Measurements from ENCODE around the gene ATP1A3.

Gene ATP1A3

DNA sequence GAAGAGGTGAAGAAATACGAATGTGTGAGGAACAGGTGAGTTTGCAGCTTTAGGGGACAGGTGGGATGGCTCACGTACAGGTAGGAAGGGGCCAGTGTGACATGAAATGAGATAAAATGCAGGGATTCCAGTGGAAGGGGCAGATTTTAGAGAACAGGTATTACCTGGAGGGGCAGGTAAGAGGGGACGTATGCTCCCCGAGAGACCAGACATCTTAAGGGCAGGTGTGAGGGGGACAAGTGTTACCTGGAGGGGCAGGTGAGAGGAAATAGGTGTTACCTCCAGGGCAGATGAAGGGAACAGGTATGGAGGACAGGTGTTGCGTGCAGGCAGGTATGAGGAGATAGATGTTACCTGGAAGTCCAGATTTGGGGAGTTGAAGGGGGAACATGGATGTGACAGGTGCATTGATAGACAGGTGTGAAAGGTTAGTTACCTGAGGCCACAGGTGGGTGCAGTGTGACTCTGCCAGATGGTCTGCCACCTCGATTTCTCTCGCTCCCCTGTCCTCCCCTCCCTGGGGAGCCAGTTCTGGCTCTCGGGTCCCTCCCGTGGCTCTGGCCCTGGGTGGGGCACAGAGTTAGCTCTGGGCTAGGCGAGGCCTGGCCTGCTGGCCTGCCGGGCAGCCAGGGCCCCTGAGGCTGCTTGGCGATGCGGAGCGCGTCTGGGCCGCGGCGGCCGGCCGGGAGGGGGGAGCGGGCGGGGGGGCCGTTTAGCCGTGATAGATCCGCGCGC lies 67.8 kb downstream of the ATP1A3 start:
- no peak for TF ChIP-seq SIN3A (IDR thresholded peaks at IDR 0.05; ENCODE audit: borderline replicate concordance, insufficient read depth, low read length)
- TF ChIP-seq, protein P1, sequence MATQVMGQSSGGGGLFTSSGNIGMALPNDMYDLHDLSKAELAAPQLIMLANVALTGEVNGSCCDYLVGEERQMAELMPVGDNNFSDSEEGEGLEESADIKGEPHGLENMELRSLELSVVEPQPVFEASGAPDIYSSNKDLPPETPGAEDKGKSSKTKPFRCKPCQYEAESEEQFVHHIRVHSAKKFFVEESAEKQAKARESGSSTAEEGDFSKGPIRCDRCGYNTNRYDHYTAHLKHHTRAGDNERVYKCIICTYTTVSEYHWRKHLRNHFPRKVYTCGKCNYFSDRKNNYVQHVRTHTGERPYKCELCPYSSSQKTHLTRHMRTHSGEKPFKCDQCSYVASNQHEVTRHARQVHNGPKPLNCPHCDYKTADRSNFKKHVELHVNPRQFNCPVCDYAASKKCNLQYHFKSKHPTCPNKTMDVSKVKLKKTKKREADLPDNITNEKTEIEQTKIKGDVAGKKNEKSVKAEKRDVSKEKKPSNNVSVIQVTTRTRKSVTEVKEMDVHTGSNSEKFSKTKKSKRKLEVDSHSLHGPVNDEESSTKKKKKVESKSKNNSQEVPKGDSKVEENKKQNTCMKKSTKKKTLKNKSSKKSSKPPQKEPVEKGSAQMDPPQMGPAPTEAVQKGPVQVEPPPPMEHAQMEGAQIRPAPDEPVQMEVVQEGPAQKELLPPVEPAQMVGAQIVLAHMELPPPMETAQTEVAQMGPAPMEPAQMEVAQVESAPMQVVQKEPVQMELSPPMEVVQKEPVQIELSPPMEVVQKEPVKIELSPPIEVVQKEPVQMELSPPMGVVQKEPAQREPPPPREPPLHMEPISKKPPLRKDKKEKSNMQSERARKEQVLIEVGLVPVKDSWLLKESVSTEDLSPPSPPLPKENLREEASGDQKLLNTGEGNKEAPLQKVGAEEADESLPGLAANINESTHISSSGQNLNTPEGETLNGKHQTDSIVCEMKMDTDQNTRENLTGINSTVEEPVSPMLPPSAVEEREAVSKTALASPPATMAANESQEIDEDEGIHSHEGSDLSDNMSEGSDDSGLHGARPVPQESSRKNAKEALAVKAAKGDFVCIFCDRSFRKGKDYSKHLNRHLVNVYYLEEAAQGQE (IDR thresholded peaks at IDR 0.05; ENCODE audit: insufficient read depth in 1 of 2, low read depth in 2 of 2, low read length in 2 of 2): no peak
- TF ChIP-seq TAF1 (IDR thresholded peaks at IDR 0.05; ENCODE audit: borderline replicate concordance, insufficient read depth, low read length): no peak
- TF ChIP-seq POLR2AphosphoS5 (IDR thresholded peaks at IDR 0.05; ENCODE audit: low read depth, low read length): no peak
- TF ChIP-seq FOXP2 (optimal IDR thresholded peaks at IDR 0.05; ENCODE audit: borderline replicate concordance, extremely low read depth, extremely low read length, insufficient read depth): no peak

DNA sequence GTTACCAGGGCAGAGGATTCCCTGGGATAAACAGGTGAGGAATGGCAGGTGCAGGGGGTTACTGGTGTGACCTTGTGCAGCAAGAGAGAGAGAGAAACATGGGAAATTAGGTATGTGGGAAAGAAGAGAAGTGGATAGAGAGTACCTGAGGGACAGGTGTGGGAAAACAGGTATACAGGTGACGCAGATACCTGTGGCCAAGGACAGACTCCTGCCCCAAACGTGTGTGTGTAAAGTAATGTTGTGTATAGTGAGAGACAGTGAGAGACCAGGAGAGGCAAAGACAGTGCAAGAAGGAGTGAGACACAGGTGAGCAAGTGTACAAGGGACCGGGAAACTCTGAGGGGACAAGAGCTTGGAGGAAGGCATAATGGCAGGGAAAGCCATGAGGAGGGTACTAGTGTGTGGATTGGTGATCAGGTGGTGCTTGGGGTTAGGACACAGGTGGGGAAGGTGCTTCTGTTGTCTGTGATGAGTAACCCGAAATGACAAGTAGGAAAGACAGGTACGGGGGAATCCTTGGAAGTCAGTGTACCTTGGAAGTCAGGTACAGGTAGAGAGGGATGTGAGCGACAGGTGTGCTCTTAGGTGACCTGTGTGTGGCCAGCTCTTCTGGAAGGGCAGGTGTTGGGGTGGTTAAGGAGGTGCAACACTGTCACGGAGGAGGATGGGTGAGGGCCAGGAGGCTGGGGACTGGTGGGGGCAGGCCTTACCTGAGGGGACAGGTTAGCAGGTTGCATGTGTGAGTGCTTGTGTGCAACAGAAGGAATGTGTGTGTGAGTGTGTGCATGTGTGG lies 68.6 kb downstream of the ATP1A3 start:
- TF ChIP-seq SIN3A (IDR thresholded peaks at IDR 0.05; ENCODE audit: borderline replicate concordance, insufficient read depth, low read length) (no peak), POLR2AphosphoS5 (IDR thresholded peaks at IDR 0.05; ENCODE audit: low read depth, low read length) (no peak), FOXP2 (optimal IDR thresholded peaks at IDR 0.05; ENCODE audit: borderline replicate concordance, extremely low read depth, extremely low read length, insufficient read depth) (no peak), TAF1 (IDR thresholded peaks at IDR 0.05; ENCODE audit: borderline replicate concordance, insufficient read depth, low read length) (no peak)
- TF ChIP-seq, protein P1 (IDR thresholded peaks at IDR 0.05; ENCODE audit: insufficient read depth in 1 of 2, low read depth in 2 of 2, low read length in 2 of 2): no peak

DNA sequence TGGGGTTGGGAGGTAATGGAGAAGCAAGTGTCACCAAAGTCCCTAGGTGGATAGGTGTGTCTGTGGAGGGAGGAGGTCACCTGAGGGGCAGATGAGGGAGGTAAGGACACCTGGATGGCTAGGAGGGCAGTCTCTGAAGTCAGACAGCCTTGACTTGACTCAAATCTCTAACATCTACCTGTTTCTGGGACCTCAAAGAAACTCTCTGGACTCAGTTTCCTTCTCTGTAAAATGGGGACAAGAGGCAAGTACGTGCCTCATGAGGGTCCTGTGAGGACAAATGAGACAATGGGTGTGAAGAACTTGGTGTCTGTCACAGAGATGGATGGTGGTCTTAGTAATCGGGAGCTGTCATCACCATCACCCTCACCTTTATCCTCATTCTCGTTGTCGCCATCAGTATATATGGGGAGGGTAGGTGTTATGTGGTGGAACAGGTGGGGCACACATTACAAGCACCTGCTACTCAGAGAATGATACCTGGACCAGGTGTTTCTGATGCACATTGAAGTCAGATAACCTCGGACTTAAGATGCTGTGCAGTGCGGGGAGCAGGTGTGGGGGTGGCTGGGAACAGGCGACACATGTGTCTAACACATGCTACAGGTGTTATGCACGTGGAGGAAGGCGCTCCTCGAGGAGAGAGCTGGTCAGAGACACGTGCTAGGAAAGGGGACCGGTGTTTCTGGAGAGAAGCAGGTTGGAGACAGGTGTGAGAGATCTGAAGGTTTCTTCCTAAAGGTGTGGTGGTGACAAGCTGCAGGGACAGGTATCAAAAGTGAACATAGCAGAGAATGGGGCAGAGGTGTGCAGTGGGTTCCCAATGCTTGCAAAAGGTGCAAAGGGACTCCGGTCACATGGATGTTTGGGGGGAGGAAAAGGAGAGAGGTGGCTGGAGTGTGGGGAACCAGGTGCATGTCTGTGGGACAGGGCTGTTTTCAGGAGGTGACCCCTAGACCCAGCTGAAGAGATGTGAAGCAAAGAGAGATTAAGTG lies 69.6 kb downstream of the ATP1A3 start:
- TF ChIP-seq TAF1 (IDR thresholded peaks at IDR 0.05; ENCODE audit: borderline replicate concordance, insufficient read depth, low read length) (no peak), FOXP2 (optimal IDR thresholded peaks at IDR 0.05; ENCODE audit: borderline replicate concordance, extremely low read depth, extremely low read length, insufficient read depth) (no peak), POLR2AphosphoS5 (IDR thresholded peaks at IDR 0.05; ENCODE audit: low read depth, low read length) (no peak), SIN3A (IDR thresholded peaks at IDR 0.05; ENCODE audit: borderline replicate concordance, insufficient read depth, low read length) (no peak)
- TF ChIP-seq, protein P1 (IDR thresholded peaks at IDR 0.05; ENCODE audit: insufficient read depth in 1 of 2, low read depth in 2 of 2, low read length in 2 of 2): no peak

DNA sequence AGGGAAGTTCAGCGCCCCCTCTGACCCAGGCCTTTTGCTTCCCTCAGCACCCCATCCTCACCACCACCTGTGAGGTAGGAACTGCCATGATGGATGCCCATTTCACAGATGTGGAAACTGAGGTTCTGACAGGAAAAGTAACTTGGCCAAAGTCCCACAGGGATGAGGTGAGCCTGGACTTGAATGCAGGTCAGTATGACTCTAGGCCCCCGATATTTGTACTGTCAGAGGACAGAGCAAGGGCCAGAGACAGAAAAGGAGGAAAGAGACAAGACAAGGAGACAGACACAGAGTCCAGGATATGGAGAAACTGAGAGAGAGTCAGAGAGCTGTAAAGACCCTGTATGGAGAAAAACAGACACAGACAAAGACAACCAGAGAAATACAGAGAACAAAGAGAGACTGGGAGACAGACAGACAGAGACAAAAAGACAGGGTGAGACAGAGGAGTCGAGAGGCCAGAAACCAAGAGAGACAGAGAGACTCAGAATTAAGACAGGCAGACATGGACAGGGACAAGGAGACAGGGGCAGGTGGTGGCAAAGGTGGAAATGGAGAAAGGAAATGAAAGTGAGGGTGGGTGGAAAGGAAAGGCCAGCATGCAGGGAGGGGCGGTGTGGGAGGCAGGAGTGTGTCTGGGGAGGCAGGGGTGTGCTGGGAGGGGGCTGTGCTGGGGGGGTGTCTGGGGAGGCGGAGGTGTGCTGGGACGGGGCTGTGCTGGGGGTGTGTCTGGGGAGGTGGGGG lies 70.8 kb downstream of the ATP1A3 start:
- no peak for TF ChIP-seq TAF1 (IDR thresholded peaks at IDR 0.05; ENCODE audit: borderline replicate concordance, insufficient read depth, low read length)
- no peak for TF ChIP-seq POLR2AphosphoS5 (IDR thresholded peaks at IDR 0.05; ENCODE audit: low read depth, low read length)
- TF ChIP-seq, protein P1 (IDR thresholded peaks at IDR 0.05; ENCODE audit: insufficient read depth in 1 of 2, low read depth in 2 of 2, low read length in 2 of 2): no peak
- TF ChIP-seq FOXP2 (optimal IDR thresholded peaks at IDR 0.05; ENCODE audit: borderline replicate concordance, extremely low read depth, extremely low read length, insufficient read depth): no peak
- TF ChIP-seq SIN3A (IDR thresholded peaks at IDR 0.05; ENCODE audit: borderline replicate concordance, insufficient read depth, low read length): no peak
